HG02973 (cell line): ENCODE data around the gene EEPD1.
A peak's percentile ranks its signal among the peaks of the same experiment; 100 is the strongest.
"Not testable (repeated sequence)": the region's sequence is repeated elsewhere in the genome, so short reads cannot be mapped to it uniquely, and the experiment has no call there.

Experiments
- ATAC-seq: cut with Tn5 transposase; IDR thresholded peaks from one replicate; pipeline ENCODE4 v1.9.1; 2021; ENCODE audit warnings: moderate library complexity; ENCODE audit not compliant: unreplicated experiment

EEPD1 gene

DNA sequence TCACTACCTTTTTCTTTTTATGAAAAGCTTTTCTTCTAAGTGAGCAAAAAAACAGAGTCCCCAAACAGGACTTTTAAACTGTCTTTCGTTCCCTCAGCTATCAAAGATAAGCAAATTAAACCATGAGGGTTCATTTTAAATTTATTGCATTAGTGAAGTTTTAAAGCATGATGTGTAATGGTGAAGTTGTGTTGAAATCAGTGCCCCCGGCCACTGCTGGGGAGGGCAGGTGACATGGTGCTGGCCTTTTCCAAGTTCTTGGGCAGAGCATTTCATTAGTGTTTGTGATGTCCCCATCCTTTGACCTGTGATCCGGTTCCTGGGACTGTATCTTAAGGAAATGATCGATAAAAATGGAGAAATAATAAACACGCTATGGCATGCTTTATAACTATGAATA is 96.0 kb downstream of the EEPD1 start:
- no peak for ATAC-seq

DNA sequence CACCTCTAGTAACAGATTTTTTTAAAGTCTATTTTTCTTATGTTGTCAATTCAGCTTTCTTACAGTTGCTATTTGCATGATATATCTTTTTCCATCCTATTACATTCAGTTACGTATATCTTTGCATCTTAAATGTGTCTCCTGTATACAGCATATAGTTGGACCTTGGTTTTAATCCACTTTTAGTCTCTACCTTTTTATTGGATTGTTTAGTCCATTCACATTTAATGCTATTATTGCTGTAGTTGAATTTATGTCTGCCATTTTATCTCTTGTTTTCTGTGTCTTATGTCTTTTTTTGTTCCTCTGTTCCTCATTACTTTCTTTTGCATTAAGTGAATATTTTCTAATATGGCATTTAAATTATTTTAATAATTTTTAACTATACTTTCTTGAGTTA is 100.6 kb downstream of the EEPD1 start:
- ATAC-seq, result no peak

DNA sequence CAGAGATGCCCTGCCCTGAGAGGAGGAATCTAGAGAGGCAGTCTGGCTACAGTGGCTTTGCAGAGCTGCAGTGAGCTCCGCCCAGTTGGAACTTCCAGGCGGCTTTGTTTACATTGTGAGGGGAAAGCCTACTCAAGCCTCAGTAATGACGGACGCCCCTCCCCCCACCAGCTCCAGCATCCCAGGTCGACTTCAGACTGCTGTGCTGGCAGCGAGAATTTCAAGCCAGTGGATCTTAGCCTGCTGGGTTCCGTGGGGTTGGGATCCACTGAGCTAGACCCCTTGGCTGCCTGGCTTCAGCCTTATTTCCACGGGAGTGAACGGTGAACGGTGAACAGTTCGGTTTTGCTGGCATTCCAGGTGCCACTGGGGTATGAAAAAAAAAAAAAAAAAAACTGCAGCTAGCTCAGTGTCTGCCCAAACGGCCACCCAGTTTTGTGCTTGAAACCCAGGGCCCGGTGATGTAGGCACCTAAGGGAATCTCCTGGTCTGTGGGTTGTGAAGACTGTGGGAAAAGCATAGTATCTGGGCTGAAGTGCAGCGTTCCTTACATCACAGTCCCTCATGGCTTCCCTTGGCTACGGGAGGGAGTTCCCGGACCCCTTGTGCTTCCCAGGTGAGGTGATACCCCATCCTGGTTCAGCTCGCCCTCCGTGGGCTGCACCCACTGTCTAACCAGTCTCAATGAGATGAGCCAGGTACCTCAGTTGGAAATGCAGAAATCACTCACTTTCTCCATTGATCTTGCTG is 105.6 kb downstream of the EEPD1 start:
- ATAC-seq, result not testable (repeated sequence)

DNA sequence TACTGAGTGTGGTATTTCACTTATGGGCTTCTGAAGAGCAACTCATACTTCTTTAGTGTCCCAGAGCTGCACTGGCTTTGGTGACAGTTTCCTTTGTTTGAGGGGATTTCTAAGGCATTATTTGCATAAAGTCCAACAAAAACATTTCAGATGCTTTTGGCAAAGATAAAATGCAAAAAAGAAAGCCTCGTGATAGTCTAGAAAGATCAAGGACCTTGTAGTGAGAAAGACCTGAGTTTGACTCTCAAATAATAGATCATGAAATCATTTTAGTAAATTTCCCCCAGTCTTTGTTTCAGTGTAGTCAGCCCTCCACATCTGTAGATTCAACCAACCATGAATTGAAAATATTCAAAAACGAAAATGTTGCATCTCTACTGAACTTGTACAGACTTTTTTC is 107.4 kb downstream of the EEPD1 start:
- no peak for ATAC-seq

DNA sequence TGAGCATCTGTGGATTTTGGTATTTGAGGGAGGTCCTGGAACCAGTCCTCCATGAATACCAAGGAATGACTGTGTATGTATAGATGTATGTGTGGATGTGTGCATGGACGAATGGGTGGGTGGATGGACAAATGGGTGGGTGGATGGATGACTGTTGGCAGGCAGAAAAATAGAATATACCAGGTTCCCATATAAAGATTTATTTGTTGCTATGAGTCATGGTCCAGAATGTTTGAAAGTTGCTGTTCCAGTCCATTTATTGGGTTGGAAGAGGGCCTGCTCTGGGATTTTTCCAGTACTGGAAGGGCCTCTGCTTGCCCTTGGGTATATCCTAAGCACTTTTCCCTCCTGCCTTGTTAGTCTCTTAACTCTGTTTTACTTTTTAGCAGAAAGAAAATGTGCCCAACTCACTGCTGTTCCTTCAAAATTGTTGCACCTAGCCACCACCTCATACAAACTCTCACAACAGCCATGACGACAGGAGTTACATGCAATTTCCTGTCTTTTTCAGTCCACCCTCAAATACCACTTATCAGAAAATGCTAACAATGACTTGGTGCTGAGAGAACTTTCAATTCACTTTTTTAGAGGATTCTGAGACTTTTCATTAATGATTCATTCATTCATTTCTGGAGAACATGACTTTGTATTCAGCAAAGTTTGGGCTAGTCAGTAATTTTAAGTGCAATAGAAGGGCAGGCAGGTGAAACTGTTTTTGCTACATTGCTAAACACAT is 108.1 kb downstream of the EEPD1 start:
- ATAC-seq, result no peak

DNA sequence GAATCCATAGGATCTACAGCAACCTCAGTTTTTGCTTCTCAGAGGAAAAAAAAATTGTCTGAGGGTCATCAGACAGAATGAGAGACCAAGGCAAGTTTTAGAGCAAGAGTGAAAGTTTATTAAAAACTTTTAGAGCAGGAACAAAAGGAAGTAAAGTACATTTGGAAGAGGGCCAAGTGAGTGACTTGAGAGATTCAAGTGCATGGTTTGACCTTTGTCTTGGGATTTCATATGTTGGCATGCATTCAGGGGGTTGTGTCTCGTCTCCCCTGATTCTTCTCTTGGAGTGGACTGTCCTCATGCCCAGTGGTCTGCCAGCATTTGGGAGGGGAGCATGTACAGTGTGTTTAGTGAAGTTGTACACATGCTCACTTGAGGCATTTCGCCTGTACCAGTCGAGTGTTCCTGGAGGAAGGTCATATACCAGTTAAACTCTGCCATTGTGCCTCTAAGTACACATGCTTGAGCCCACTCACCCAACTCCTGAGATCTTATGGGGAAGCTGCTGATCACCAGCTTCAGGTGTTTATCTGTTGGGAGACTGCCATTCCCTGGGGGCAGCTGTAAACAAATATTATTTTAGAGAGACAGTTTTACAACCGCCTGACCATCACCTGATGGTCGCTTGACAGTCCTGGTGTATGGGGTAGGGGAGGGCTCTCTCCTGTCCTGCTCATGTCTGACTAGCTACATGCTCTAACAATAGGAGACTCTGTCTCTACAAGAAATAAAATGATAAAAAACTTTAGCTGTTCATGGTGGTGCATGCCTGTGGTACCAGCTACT is 109.4 kb downstream of the EEPD1 start:
- ATAC-seq, result no peak

DNA sequence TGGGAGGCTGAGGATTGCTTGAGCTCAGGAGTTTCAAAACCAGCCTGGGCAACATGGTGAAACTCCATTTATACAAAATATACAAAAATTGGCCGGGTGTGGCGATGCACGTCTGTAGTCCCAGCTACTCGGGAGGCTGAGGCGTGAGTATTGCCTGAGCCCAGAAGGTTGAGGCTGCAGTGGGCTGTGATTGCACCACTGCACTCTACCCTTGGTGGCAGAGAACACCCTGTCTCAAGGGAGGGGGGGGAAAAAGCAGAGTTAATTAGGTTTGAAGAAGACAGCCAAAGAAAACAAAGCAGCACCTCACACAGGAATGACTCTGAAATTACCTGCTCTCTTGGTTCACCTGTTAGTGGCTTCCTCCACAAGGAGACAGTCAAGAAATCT is 110.0 kb downstream of the EEPD1 start:
- ATAC-seq, result no peak

DNA sequence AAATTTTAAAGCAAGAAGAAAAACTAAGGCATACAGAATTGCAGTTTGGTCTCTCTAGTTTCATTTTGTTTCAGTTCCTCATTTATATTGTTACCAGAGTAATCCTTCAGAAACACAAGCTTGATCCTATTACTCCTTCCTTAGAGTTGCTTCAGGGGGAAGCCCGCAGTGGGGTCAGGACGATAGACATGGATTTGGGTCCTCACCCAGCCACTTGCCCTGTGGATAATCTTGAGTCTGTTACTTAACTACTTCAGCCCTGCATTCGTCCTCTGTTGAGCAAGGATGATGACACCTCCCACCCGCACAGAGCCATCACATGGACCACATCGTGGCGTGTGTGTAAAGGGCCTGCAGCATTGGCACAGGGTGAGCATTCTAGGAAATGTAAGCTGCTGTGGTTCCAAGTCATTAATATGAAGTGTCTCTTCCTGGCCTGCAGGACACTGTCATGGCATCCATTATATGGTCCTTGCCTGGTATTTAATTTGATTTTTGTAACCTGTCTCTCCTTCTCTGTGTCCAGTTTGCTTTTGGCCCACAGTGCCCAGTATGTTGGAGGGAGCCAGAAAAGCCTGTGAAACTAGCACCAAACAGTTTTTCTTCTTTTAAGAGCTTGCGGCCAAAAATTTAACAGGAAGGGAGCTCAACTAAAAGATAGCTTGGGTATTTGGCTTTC is 111.2 kb downstream of the EEPD1 start:
- ATAC-seq, result peak; percentile 55

DNA sequence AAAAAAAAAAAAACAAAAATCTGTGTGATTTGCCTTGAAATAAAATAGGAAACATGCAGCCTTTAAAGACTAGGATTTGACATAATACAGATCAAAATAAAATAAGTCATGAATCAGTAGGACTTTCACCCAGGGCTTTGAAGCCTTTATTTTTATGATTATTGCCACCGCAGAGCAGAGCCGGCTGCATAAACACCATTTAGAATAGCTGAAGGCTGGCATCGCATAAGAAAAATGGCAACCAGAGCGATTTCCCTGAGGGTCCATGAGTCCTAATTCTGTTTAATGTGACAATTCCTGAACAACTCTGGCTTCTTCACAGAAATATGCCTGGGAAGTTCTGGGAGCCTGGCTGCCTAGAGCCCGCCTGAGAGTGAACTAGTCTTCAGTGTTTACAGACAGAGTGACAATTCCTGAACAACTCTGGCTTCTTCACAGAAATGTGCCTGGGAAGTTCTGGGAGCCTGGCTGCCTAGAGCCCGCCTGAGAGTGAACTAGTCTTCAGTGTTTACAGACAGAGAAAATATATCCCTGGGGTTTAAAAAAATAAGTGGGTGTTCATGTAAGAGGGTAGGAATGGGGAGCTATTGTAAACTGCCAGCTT is 112.0 kb downstream of the EEPD1 start:
- no peak for ATAC-seq

DNA sequence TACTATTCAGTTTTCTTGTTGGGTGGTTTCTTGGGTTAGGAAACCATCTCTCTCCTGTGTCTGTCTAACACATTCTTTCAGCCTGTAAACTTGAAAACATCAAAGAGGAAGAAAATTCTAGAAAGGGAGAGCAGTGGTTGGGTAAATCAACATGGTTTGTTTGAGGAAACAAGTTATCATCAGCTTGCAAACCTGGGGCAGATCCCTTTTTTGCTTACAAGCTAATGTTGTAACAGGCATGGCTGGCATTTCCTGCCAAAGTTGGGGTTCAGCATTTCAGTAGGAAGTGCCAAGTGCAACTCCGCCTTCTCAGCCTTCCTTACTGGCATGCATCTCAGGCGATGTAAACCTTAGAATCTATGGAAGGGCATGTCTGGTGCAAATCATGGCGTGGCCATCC is 112.6 kb downstream of the EEPD1 start:
- no peak for ATAC-seq

DNA sequence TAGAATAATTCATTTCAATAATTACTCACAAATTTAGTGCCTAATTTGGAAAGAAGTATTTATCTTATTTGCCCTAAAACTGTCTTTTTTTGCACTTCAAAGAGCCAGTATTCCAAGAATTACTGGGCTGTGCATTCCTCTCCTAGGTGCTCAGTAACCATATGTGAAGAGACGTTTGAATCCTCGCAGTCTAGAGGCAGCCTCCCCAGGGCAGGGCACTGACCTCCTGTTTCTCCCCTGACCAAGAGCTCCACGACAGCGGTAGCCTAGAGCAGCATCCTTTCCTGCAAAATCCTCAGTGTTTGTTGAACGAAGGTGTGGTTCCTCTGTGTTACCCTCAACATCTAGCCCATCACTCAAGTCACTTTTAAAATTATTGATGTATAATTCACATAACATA is 113.1 kb downstream of the EEPD1 start:
- no peak for ATAC-seq

DNA sequence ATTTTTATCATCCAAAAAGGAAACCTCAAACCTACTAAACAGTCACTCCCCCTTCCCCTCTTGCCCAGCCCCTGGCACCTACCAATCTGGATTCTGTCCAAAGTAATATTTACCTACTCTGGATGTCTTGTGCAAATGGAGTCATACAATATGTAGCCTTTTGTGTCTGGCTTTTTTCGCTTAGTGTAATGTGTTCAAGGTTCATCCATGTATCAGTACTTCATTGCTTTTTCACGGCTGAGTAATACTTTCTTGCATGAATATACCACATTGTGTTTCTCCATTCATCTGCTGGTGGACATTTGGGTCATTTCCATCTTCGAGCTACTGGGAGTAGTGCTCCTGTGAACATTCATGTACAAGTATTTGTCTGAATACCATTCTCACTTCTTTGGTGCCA is 113.6 kb downstream of the EEPD1 start:
- no peak for ATAC-seq

DNA sequence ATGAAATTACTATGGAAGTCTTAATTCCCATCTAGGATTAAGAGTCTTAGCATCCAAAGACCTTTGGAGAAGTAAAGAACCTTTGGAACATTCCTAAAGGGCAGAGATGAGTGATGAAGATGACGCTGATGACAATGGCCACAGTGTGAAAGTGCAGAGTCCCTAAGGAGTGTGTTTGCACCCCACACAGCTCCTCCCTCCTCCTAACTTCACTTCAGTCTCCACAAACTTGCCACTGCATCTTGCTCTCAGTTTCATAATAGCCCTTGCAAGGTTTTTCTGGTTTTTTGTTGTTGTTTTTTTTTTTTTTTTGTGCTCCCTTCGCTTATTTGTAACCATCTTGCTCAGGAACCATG is 119.1 kb downstream of the EEPD1 start:
- ATAC-seq, result no peak

DNA sequence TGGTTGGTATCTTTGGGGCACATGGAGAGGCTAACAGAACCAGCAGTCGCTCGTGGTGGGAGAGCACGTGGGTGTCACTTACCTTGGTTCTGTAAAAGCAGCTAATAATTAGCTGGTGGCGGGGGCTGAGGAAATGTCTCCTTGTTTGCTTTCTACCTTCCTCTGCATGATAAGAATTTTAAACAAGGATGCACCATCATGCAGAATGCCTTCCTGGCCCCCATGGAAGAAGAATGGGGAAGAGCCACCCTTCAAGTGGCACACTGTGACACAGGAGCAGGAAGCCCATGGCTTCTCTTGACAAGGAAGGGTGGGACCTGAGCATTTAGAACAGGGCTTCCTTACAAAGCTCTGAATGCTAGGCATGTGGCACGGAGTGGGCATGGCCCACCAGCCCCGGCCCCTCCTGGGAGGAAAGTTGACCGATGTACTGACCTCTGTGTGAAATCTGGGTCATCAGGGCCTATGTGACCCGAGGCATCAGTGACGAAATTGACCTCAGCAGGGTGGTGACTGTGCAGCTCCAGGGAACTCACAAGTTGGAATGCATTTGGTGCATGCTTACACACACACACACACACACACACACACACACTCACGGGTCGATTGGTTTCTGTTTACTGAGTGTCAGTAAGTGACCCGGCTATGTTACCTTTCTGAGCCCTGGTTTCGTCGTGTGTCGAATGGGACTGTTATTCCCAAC is 119.7 kb downstream of the EEPD1 start:
- ATAC-seq, result no peak

DNA sequence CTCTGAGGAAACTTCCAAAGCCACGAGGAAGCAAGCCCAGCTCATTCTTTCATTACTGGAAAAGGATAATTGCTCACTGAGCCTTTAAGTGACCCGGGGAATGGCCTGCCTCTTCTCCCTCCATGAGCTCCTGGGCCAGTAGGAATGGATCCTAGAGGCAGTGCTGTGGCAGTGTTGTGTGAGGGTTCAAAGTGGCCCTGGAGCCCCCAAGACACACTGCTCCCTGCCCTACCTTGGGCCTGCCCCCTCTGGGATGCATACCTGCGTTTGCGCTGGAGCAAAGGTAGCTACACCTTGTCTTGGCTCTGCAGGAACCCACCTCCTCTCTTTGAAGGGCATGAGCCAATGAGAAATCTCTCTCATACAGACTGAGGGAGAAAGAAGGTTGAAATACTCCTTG is 120.8 kb downstream of the EEPD1 start:
- no peak for ATAC-seq

DNA sequence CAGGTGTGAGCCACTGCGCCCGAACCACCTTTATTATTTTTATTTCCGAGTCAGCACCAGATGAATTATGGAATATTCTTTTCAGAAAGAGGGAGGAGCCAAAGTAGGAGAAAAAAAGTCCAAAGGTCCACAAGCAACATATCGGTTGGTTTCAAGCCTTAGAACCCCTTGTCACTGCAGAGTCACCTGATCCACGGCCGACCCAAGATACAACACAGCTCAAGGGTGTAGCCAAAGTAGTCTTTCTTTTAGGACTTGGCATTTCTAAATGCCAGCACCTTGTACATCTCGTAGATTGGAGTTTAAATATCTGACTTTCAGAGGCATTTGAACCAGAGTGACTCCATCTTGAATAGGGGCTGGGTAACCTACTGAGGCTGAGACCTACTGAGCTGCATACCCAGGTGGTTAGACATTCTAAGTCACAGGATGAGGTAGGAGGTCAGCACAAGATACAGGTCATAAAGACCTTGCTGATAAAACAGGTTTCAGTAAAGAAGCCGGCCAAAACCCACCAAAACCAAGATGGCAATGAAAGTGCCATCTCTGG is 122.8 kb downstream of the EEPD1 start:
- no peak for ATAC-seq

DNA sequence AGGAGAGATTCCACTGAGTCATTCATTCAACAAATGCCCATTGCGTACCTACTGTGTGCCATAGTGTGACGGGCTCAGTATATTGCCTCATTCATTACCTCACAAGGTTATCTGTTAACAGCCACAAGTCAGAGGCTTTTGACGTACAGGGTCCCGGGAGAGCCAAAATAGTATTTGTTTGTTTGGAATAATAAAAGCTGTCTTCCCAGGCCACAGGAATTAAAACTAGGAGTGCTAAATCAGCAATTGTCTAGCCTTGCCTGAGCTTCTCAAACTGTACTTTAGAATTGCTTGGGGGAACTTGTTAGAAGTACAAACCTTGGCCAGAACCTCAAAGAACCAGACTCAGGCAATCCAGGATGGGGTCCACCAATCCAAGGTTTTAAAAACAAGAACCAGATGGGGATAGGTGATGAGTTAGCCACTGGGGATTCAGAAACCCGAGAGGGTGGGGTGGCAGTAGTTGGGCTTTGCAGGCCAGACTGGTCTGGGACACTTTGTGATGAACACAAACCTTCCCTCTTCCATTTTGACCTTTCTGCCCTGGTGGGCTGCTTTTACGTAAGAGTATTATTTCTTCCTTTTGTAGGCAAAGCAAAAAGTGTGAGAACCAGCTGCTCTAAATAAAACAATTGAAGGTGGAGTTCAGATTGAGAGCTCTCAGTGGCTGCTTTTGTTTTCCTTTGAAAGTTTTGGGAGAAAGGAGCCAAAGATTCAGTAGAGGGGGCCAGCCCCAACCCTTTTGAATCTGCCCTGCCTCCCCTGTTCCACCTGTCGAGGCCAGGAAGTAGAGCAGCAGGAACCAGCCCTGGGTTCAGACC is 123.6 kb downstream of the EEPD1 start:
- ATAC-seq, result no peak

DNA sequence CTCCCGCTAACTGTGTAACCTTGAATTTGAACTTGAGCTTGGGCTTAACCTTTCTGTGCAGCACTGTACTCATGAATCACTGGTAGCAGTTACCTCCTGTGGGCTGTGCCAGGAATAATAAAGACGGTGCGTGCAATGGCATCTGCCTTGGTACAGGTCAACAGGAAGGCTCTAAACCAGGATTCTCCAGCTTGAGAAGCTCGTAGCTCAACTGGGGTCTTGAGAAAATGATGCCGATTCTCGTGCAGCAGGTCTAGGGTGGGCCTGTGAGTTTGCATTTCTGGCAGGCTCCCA is 124.1 kb downstream of the EEPD1 start:
- ATAC-seq, result no peak

DNA sequence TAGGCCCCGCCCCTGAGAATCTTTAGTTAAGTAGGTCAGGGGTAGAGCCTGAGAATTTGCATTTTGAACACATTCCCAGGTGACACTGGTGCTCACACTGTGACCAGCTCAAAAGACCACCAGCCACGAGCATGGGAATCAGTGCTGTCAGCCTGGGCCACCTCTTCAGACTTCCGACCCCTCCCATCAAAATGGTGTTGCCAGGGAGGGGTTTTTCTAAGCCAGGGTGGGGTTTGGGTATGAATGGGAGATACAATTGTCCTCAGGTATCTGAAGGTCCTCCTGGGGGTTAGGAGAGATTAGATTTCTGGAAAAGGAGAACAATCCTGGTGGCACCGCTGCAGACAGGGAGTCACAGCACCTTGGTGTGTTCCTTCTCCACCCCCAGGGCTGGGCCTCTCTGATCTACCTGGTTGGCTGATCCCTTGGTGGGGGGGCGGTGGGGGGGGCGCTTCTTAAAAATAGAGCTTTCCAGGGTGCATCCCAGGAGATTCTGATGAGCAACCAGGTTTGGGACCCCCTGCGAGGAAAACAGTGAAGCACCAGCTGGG is 125.1 kb downstream of the EEPD1 start:
- ATAC-seq, result no peak
